GM18508 (cell line): Measurements from ENCODE around the gene CD22.

Experiments used
- ATAC-seq: cut with Tn5 transposase; IDR thresholded peaks from one replicate; pipeline ENCODE4 v1.9.1; 2021; ENCODE audit warnings: moderate number of reproducible peaks; ENCODE audit not compliant: insufficient read depth, unreplicated experiment

Gene CD22

GRCh38 chr19:35336166-35336955 is 7.4 kb downstream of the CD22 start:
- ATAC-seq: no peak

GRCh38 chr19:35337097-35337983 is 8.4 kb downstream of the CD22 start:
- no peak for ATAC-seq

GRCh38 chr19:35337984-35338296 is 9.0 kb downstream of the CD22 start:
- ATAC-seq: no peak

- no peak for ATAC-seq
Measured at GRCh38 chr19:35340431-35340830, 11.4 kb downstream of the CD22 start.

- ATAC-seq: no peak
Measured at GRCh38 chr19:35341006-35341405, 12.0 kb downstream of the CD22 start.

GRCh38 chr19:35341565-35342225 is 12.7 kb downstream of the CD22 start:
- no peak for ATAC-seq

- ATAC-seq: no peak
Measured at GRCh38 chr19:35342430-35342829, 13.4 kb downstream of the CD22 start.

- ATAC-seq: no peak
Measured at GRCh38 chr19:35344511-35345031, 15.6 kb downstream of the CD22 start.

GRCh38 chr19:35345671-35346111 is 16.7 kb downstream of the CD22 start:
- ATAC-seq: no peak

GRCh38 chr19:35346193-35347052 is 17.4 kb downstream of the CD22 start:
- ATAC-seq: no peak

GRCh38 chr19:35347171-35347929 is 18.4 kb downstream of the CD22 start, which contains the start of gene FFAR1:
Gene FFAR1 (plus strand): TSS chr19:35347902. CDS start chr19:35351552, 3,650 bp downstream.
- ATAC-seq: no peak

GRCh38 chr19:35347930-35348298 is 18.9 kb downstream of the CD22 start:
- no peak for ATAC-seq

- no peak for ATAC-seq
Measured at GRCh38 chr19:35348911-35349611, 20.1 kb downstream of the CD22 start.

- no peak for ATAC-seq
Measured at GRCh38 chr19:35349614-35350521, 20.9 kb downstream of the CD22 start.

- ATAC-seq: no peak
Measured at GRCh38 chr19:35350591-35350990, 21.6 kb downstream of the CD22 start.

GRCh38 chr19:35351411-35352176 is 22.6 kb downstream of the CD22 start:
- ATAC-seq: no peak

GRCh38 chr19:35352177-35352447 is 23.1 kb downstream of the CD22 start:
- ATAC-seq: no peak
